ENCODE results near the gene FOXN3. TPM values are rescaled to one million over a fixed set of nuclear protein-coding genes. Genes with fewer than 3 reads are reported as not detected.

Gene FOXN3
- total RNA-seq, 1 donor from 2014 or later, result 108 TPM

DNA sequence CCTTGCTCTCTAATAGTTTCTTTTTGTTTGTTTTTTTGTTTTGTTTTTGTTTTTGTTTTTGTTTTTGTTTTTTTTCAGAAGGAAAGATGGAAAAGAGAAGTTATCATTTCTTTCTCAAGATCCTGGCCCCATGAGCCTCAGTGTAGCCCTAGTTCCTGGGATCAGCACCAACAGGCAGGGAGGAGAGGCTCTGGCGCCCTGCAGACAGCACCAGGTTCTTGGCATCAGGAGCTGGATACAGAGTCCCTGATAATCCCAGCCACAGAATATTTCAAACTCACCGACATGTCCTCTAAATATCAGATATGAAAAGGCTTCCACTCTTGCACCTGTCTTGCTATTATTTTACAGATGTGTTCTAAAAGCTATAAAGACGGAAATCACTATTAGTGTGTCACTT is 52.7 kb downstream of the FOXN3 start:
- TF ChIP-seq, protein P1, sequence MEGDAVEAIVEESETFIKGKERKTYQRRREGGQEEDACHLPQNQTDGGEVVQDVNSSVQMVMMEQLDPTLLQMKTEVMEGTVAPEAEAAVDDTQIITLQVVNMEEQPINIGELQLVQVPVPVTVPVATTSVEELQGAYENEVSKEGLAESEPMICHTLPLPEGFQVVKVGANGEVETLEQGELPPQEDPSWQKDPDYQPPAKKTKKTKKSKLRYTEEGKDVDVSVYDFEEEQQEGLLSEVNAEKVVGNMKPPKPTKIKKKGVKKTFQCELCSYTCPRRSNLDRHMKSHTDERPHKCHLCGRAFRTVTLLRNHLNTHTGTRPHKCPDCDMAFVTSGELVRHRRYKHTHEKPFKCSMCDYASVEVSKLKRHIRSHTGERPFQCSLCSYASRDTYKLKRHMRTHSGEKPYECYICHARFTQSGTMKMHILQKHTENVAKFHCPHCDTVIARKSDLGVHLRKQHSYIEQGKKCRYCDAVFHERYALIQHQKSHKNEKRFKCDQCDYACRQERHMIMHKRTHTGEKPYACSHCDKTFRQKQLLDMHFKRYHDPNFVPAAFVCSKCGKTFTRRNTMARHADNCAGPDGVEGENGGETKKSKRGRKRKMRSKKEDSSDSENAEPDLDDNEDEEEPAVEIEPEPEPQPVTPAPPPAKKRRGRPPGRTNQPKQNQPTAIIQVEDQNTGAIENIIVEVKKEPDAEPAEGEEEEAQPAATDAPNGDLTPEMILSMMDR (IDR thresholded peaks at IDR 0.05; ENCODE audit: unreplicated experiment), result no peak
- H3K27me3 Mint-ChIP-seq (ENCODE audit: unreplicated experiment), result peaks cover 5% of the 10 kb centered on the region
- H3K4me3 Mint-ChIP-seq (ENCODE audit: unreplicated experiment), result peak overlapping the region; percentile 63

DNA sequence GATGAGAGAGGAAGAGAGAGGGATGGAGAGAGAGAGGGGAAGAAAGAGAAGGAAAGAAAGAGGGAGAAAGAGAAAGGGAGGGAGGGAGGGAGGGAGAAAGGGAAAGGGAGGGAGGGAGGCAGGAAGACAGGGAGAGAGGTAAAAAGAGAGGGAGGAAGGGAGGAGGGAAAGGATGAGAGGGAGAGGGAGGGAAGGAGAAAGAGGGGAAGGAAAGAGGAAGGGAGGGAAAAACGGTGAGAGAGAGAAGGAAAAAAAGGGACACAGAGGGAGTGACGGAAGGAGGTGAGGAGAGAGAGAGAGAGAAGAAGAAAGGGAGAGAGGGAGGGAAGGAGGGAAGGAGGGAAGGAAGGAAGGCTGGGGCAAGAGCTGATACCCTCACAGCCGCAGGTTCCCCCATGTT is 56.8 kb downstream of the FOXN3 start:
- DNase-seq (ENCODE audit: low spot score), result no peak
- no peak overlapping the region for H3K4me3 Mint-ChIP-seq (ENCODE audit: unreplicated experiment)
- peaks cover 34% of the 10 kb centered on the region for H3K4me1 Mint-ChIP-seq (ENCODE audit: unreplicated experiment)
- no peaks in the 10 kb centered on the region for H3K9me3 Mint-ChIP-seq (ENCODE audit: unreplicated experiment)
- no peak overlapping the region for H3K27ac Mint-ChIP-seq (ENCODE audit: unreplicated experiment)
- peaks cover 7% of the 10 kb centered on the region for H3K27me3 Mint-ChIP-seq (ENCODE audit: unreplicated experiment)
- H3K36me3 Mint-ChIP-seq (ENCODE audit: low read depth, unreplicated experiment), result peaks cover 19% of the 10 kb centered on the region
- TF ChIP-seq, protein P1 (IDR thresholded peaks at IDR 0.05; ENCODE audit: unreplicated experiment), result no peak

More for the DNA sequence above, 52.7 kb downstream of the FOXN3 start:
- peaks cover 13% of the 10 kb centered on the region for H3K36me3 Mint-ChIP-seq (ENCODE audit: low read depth, unreplicated experiment)
- DNase-seq (ENCODE audit: low spot score), result no peak
- H3K9me3 Mint-ChIP-seq (ENCODE audit: unreplicated experiment), result no peaks in the 10 kb centered on the region
- peaks cover 39% of the 10 kb centered on the region for H3K4me1 Mint-ChIP-seq (ENCODE audit: unreplicated experiment)
- peak overlapping the region; percentile 92 for H3K27ac Mint-ChIP-seq (ENCODE audit: unreplicated experiment)

DNA sequence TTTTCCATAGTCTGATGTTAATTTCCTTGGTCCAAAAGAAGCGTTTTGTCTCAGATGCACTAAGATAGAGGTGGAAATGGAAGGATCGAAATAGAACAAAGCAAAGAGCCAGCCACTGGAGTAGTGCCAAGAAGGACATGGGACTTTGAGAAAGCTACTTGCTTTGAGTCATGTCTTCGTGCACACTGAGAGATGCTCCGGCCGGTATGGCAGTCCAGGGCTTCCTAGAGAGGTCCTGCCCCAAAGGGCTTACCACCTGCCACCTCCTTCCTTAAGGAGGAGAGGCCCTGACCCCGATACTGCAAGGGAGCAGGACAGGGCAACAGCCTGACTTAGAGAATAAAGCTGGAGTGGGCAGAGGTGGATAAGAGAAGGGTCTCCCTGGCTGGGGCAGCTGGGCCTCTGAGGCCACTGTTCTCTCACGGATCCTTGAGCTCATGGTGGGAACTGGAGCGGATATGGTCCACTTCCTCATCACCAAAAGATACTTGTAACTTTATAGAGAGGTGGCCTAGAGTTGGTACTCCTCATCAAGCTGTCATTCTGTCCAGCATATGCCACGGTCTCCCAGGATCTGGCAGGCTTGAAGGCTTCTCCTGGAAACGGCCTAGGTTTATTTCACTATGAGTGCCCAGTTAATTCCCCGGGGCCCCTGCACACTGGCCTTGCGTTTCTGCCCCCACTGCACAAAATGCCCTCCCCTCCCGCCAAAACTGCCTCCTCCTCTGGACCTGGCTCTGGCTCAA is 57.4 kb downstream of the FOXN3 start:
- H3K27me3 Mint-ChIP-seq (ENCODE audit: unreplicated experiment), result peaks cover 7% of the 10 kb centered on the region

DNA sequence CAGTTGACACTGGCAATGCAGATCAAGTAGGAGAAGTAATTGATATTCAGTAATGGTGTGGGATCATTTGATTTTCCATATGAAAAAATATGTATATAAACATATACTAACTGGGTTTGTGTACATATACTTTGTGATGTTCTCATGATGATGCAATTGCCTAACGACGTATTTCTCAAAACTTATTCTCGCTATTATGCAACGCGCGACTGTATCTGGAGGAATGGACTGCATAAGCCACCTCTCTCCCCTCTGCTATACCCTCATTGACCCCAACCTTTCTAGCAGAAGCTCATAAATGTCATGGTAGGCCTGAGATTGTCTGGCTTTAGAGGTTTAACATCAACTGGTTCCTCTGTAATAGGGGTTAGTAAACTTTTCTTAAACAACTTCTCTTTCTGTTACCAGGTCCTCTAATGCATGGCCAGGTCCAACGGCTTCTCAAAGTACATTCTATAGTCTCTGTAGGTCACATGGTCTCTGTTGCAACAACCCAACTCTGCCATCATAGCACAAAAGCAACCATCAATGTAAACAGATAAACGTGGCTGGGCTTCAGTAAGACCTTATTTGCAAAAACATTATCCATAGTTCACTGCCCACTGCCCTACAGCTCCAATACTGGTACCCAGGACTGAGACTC is 59.3 kb downstream of the FOXN3 start:
- peaks cover 13% of the 10 kb centered on the region for H3K36me3 Mint-ChIP-seq (ENCODE audit: low read depth, unreplicated experiment)

More for the DNA sequence above, 57.4 kb downstream of the FOXN3 start:
- Mint-ChIP-seq H3K9me3 (ENCODE audit: unreplicated experiment) (no peaks in the 10 kb centered on the region), H3K4me1 (ENCODE audit: unreplicated experiment) (peaks cover 28% of the 10 kb centered on the region), H3K4me3 (ENCODE audit: unreplicated experiment) (no peak overlapping the region), H3K36me3 (ENCODE audit: low read depth, unreplicated experiment) (peaks cover 19% of the 10 kb centered on the region), H3K27ac (ENCODE audit: unreplicated experiment) (no peak overlapping the region)
- no peak for DNase-seq (ENCODE audit: low spot score)
- TF ChIP-seq, protein P1 (IDR thresholded peaks at IDR 0.05; ENCODE audit: unreplicated experiment), result no peak

More for the DNA sequence above, 59.3 kb downstream of the FOXN3 start:
- H3K4me1 Mint-ChIP-seq (ENCODE audit: unreplicated experiment), result peaks cover 19% of the 10 kb centered on the region
- H3K9me3 Mint-ChIP-seq (ENCODE audit: unreplicated experiment), result no peaks in the 10 kb centered on the region
- H3K27me3 Mint-ChIP-seq (ENCODE audit: unreplicated experiment), result peaks cover 4% of the 10 kb centered on the region
- no peak overlapping the region for H3K27ac Mint-ChIP-seq (ENCODE audit: unreplicated experiment)
- DNase-seq (ENCODE audit: low spot score), result no peak
- TF ChIP-seq, protein P1 (IDR thresholded peaks at IDR 0.05; ENCODE audit: unreplicated experiment), result no peak
- H3K4me3 Mint-ChIP-seq (ENCODE audit: unreplicated experiment), result no peak overlapping the region

Measured in endothelial cell (in vitro differentiated cells).